DMS53 (cell line): ENCODE data around the gene APBA3.

Source experiments
- DNase-seq: peaks from one replicate; lab custom pipeline; 2025; lab: John Stamatoyannopoulos, UW

APBA3 gene, protein sequence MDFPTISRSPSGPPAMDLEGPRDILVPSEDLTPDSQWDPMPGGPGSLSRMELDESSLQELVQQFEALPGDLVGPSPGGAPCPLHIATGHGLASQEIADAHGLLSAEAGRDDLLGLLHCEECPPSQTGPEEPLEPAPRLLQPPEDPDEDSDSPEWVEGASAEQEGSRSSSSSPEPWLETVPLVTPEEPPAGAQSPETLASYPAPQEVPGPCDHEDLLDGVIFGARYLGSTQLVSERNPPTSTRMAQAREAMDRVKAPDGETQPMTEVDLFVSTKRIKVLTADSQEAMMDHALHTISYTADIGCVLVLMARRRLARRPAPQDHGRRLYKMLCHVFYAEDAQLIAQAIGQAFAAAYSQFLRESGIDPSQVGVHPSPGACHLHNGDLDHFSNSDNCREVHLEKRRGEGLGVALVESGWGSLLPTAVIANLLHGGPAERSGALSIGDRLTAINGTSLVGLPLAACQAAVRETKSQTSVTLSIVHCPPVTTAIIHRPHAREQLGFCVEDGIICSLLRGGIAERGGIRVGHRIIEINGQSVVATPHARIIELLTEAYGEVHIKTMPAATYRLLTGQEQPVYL

GRCh38 chr19:3761382-3762129 is at the start of gene APBA3:
Gene APBA3, minus strand, starts transcription at chr19:3761692. Its CDS starts 1,428 bp downstream, at chr19:3760264.
- DNase-seq, result peak; percentile 90

DNA sequence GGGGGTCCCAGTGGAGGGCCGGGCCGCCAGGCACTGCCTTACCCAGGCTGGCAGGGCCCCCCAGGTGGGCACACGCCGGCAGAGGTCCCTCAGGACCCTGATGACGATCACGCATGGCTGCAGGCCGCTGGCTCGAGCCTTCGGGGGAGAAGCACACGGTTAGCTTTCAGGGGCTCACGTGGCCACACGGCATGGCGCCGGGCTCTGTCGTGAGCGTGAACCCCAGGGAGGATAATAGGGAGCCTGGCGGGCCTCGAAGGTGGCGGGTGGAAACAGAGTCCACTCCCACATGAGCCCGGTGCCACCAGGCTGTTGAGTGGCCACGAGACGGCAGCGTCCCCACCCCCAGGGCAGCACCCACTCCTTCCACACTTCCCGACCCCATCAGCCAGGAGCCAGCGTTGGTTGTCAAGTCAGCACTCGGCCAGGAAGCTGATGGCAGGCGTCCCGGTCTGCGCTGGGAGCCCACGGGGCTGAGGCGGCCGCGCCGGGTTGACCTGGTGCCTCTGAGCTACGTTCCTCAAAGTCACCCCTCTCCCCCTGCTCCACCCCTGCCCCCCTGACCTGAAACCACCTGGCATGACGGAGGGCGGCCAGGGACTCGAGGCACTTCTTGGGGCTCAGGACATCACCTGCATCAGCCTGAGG is 49.3 kb upstream of the APBA3 start:
- no peak for DNase-seq

- DNase-seq, result no peak
Measured at GRCh38 chr19:3809881-3810707, 48.6 kb upstream of the APBA3 start.

DNA sequence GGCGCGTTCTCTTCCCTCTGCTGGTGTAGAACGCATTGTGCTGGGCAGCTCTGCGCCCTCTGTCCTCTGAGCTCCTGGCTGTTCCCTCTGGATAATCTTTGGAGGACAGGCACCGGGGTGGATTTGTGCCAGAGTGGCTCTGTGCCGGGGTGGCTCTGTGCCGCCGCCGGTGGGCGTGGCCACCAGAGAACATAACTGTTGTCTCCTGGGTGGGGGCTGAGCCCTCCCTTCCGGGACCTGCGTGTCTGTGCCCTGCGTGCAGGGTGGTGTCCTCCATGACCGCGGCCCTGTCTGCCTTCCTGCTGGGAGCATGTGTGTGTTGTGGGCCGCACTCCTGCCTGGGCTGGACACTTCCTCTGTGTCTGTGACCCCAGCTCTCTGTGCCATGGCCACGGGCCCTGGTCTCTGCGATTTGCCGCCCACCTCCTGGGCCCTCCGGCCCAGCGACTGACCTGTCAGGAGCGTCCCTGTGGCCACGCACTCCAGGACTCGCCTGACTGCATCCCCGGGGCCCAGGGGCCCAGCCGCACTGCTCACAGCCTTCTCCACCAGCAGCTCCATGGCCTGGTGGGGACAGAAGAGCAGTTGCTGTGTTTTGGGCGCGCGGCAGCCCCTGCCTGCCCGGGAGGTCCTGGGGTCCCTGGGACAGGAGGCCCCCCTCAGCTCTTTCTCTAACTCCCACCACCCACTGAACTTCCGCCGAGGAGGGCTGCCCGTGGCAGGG is 47.1 kb upstream of the APBA3 start:
- DNase-seq, result no peak

DNA sequence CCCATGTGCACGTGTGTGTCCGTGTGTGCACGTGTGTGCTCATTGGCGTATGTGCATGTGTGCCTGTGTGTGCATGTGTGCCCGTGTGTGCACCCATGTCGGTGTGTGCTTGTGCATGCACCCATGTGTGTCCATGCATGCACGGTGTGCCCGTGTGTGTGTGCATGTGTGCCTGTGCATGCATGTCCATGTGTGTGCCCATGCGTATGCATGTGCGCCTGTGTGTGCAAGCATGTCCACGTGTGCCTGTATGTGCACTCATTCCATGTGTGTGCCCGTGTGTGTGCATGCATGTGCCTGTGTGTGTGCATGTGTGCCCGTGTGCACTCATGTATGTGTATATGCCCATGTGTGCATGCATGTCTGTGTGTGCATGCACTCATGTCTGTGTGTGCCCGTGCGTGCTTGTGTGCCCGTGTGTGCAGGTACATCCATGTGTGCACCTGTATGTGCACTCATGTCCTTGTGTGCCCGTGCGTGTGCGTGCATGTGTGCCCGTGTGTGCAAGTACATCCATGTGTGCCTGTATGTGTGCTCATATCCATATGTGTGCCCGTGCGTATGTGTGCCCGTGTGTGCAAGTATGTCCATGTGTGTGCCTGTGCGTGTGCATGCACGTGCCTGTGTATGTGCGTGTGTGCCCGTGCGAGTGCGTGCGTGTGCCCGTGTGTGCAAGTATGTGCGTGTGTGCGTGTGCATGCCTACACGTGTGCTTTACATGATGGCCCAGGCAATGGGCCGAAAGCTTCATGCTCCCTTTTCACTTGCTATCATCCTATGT is 46.3 kb upstream of the APBA3 start:
- DNase-seq, result no peak

DNA sequence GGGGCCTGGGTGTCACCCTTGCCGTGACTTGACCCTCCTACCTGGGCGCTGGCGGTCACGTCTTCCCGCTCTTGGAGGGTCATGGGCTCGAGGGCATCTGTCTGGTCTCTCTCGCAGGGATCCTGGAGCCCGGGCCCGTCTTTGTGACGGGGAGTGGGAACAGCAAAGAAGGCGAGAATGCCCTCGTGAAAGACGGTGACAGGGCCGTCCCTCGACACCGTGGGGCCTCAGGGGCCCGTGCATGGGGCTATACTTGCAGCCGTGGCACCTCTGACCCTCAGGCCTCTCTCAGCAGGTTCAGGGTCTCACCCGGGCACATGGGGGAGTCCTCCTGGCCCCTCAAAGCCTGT is 45.6 kb upstream of the APBA3 start:
- DNase-seq, result no peak

DNA sequence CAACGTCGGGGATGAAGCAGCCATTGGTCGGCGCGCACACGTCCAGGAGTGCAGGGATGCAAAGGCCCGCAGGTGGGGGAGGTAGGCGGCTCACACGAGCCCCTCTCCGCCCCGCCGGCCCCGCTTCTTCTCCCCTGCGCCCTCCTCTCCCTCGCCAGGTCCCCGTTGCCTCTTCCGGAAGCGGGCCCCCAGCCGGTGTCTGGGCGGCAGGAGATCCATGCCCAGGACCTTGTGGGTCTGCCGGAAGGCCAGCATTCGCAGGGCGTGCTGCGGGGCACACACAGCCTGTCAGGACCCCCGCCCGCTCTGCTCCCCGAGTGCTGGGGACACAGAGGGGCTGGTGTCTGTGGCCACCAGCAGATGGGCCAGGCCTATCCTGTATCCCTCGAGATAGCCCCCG is 44.4 kb upstream of the APBA3 start:
- DNase-seq, result no peak

DNA sequence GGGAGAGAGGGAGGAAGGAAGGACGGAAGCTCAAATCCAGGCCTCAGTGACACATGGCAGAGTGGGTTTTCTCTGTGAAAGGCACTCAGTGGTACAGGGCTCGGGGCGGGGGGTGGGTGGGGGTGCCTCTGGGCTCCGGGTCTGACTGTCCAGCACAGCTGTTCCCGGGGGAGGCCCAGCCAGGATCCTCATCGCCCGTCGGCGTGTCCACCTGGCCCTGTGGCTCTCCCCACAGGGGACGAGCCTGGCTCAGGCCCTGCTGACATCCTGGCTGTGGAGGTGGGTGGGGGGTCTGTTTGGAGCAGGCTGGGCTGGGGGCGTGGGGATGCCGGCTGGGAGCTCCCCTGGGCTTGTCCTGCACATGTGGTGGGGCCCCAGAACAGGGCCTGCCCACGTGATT is 42.9 kb upstream of the APBA3 start:
- no peak for DNase-seq

DNA sequence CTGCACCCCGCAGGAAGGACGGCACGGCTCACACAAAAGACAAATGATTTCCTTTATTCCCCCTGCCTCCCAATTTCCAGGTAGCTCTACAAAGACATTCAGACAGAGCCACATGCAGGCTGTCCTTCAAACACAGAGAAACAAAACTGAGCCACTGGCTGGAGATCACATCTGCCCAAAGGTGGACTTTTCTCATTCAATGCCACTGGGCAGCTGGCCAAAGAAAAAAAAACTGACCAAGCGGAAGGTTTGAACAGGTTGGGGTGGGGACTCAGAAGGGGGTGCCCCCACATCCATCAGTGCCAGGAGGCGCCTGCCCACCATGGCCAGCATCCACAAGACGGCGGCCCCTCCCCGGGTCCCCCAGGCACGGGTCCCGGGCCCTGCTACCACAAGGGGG is 42.5 kb upstream of the APBA3 start:
- no peak for DNase-seq

DNA sequence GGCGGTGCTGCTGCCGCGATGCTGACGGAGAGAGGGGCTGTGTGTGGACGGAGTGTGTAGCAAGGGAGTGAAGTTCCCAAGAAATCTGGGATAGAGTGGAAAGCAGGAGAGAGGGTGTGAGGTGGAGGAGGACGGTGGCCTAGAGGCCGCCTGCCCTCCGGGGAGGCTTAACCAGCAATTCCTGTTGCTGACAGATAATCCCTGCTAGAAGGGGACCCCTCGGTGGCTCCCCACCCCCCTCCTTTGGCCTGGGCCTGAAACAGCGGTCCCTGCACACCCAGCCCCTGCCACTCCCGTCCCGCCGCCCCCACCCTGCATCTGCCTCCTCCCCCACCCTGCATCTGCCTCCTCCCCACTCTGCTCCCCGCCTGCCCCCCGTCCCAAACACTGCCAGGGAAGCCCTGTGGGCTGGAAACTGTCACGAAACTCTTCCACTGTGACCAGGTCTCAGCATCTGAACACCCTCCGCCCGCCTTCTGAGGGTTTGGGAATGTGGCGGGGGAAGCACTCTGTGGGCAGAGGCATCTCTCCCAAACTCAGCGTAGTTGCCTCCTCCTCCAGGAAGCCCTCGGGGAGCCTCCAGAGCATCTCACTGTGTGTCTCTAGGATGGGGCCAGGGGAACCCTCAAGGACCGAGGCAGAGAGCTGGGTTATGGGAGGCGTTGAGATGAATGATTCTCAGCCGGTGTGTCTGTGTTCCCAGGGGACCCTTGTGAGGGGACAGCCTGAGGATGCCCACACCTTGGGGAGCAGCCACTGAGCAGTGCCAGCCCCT is 41.8 kb upstream of the APBA3 start:
- no peak for DNase-seq

GRCh38 chr19:3801412-3802096 is 40.1 kb upstream of the APBA3 start:
- peak; percentile 71 for DNase-seq

- DNase-seq, result no peak
Measured at GRCh38 chr19:3800996-3801395, 39.5 kb upstream of the APBA3 start.

GRCh38 chr19:3798137-3798536 is 36.6 kb upstream of the APBA3 start:
- DNase-seq, result no peak

DNA sequence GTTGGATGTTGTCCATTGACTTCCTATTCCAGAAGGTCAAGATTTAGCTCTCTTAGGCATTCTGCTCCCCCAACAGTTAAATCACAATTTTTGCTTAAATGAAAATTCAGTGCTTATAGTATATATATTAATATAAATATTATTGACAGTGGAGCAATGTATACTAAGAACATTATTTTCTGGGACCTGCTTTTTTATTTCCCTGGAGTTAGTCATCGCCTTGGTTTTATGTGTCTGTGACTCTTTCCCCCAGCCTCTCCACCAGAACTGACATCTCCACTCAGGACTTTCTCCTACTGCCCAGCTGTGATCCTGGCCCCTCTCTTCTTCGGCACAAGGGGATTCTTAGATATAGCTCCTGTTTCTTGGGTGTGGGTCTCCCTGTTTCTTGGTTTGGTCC is 34.9 kb upstream of the APBA3 start:
- no peak for DNase-seq

DNA sequence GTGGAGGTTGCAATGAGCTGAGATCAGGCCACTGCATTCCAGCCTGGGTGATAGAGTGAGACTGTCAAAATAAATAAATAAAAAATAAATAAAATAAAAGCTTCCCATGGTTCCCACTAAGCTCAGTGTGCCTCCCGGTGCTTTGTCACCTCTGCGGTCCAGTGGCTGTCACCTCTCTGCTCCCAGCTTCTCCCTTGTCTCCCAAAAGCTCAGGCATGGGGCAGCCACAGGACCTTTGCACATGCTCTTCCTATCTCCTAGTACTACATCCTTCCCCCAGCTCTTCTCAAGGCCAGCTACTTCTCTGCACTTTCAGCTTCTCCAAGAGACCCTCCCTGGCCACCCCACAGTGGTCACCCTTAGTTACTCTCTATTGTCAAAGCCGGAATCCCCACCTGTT is 32.3 kb upstream of the APBA3 start:
- DNase-seq, result no peak

DNA sequence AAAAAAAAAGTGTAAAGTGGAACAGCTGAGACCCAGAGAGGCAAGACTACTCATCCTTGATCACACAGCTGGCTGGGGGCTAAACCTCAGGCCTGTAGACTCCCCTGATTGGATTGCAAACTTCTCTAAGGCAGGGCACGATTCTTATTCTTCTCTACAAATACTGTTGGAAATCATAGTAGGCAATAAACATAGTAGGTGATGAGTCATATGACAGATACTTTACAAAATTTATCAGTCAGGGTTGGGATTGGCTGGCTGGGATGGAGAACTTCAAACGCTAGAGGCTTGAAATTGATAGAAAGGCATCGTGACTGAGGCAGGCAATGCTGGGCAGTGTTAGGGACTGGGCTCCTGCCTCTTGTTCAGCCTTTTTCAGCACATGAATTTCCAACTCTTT is 30.6 kb upstream of the APBA3 start:
- DNase-seq, result no peak

DNA sequence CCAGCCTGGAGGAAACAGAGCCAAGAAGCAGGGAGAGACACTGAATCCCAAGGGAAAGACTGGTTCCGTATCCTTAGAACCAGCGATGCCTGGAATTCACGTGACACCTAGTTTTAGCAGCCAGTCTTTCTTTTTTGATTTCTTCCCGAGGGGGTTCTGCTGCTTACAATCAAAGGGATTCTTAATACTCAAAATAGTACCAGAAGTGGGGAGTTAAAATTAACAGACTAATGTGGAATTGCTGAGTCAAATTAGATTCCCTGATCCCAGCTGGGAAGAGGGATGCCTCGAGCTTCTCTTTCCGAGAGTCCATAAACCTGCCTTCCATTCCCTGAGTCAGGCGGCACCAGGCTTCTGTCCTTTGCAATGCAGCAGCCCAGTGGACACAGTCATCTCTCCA is 29.4 kb upstream of the APBA3 start:
- DNase-seq, result no peak

- DNase-seq, result no peak
Measured at GRCh38 chr19:3790209-3790734, 28.8 kb upstream of the APBA3 start.
